Measurements from ENCODE around the gene KCNJ4.
"Not testable (repeated sequence)": the region's sequence is repeated elsewhere in the genome, so short reads cannot be mapped to it uniquely, and the experiment has no call there.

KCNJ4 gene

DNA sequence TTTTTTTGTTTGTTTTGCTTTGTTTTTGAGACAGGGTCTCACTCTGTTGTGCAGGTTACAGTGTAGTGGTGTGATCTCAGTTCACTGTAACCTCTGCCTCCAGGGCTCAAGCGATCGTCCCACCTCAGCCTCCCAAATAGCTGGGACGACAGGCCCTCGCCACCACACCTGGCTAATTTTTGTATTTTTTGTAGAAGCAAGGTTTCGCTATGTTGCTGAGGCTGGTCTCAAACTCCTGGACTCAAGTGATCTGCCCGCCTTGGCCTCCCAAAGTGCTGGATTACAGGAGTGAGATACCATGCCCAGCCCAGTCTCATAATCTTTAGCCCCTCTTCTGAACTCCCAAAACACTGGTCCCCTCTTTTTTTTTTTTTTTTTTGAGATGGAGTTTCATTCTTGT is 50.6 kb downstream of the KCNJ4 start:
- DNase-seq, result no peak

DNA sequence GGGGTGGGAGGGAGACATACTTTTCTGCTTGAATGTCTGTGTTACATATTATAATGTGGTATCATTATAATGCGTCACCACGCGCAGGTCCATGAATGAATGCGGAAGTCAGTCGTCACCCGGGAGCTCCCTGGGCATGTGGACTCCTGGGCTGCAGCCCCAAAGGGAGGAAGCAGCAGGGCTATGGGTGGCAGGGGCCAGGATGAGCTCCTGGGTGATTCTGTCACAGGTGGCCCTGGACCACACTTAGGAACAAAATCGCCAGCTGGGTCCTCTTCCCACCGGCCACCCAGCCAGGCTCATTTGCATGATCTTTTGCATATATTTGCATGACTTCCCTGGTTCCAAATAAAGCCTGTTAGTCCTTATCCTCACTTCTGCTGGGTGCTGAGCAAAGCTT is 51.2 kb downstream of the KCNJ4 start:
- DNase-seq, result no peak

DNA sequence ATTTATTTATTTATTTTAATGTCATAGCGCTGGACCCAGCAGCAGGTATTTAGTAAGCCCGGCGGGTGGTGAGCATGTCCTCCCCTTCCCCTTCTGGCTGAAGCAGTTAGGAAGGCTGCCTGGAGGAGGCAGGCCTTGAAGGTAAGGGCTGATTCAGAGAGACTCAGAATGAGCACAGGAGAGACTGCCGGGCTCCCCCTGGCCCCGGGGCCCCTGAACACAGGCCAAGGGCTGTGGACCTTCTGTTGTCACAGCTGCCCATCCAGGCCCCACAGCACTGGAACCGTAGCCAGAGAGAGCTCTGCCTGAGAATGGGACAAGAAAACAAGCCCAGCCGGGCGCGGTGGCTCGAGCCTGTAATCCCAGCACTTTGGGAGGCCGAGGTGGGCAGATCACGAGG is 52.8 kb downstream of the KCNJ4 start:
- DNase-seq, result no peak

DNA sequence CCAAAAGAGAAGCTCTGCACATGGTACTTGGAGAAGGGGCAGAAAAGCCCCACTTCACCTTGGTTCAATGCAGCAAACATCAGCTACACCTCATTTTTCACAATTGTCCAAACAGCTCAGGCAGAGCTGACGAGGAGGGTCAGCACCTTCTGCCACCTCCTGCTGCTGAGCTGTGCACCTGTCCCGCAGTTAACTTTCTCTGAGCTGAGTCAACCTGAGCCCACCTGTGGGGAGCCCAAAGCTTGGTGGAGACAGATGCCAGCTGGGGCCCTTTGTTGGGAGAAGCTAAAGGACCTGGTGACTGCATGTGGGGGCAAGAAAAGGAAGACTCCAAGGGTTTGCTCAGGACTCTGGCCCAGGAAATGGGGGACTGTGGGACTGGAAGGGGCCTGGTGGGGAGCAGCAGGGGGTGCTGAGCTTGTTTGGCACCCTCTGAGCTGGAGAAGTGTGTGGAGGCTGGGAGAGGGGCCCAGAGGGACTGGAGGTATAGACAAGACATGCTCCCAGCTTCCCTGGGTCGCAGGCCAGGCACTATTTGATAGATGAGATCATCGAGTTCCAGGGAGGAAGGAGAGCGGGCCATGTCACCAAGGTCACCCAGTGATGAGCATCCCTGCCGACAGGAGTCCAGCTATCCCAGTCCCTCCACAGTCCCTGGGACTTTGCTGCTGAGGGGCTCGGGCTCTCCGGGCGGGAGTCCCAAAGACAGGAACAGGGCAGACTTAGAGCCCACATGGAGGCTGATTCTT is 53.5 kb downstream of the KCNJ4 start:
- DNase-seq, result no peak

DNA sequence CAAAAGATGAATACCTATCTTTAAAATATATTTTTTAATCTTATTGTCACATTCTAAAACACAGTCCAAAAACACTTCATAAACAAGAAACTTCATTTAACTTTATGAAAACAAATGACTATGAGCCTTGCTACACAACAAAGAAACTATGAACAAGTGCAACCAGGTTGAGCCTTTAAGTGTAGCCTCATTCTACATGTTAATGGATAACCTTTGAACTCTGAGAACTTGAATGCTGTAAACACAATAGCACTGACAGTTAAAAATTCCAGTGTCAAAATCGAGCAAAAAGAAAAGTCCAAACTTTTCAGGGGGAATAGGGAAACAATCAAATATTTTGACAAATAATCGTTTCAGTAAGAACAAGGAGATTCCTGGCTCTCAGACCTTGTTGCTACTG is 54.7 kb downstream of the KCNJ4 start:
- not testable (repeated sequence) for DNase-seq

DNA sequence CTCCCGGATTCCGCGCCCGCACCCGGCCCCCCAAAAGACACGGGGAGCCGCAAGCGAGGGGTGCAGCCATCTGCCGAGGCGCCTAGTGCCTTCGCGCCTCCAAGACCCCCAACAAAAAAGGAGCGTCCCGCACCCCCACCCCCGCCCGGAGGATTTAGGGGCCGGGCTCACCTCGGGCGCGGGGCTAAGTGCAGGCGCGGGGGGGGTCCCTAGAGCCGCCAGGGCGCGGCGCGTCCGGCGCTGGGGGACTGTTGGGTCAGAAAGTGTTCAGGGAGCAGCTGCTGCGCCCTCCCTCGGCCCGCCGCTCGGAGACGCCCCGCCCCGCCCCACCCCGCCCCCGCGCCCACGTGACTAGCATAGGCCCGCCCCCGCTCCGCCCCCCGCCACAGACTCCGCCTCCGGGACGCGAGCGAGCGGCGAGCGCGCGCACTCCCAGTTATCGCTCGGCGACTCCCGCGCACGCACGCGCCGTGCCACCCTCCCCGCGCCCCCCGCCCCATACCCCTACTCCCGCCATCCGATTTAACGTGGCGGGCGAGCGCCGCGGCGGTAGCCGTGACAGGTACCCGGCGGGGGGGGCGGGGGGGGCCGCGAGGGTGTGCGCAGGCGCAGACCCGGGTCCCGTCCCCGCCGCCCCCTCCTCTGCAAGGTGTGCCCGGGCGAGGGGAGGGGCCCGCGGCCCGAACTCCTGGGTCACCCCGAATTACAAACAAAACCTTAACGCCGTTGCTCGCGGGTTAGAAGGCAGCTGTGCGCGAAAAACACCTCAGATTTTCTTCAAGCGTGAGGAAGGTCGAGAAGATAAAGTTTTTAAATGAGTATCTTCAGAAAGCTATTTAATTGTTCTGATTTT is 56.2 kb downstream of the KCNJ4 start:
- peak; percentile 93 for DNase-seq

DNA sequence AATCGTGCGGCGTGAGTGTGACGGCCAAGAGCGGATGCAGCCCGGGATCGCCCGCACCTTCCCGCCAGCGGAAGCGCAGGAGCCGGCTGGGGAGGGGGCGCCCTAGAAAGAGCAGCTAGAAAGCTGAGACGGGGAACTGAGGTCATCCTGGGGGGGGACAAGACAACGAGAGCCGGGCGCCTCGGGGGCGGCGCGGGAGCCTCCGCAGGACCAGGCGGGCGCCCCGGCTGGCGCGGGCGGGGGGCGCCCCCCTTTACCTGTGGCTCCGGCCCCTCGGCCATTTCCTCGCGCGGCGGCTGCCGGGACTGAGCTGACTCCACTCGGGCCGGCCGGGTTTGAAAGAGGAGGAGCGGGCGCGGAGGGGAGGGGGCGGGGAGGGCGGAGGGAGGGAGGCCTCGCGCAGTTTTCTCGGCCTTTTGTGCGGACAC is 56.8 kb downstream of the KCNJ4 start:
- peak; percentile 78 for DNase-seq

DNA sequence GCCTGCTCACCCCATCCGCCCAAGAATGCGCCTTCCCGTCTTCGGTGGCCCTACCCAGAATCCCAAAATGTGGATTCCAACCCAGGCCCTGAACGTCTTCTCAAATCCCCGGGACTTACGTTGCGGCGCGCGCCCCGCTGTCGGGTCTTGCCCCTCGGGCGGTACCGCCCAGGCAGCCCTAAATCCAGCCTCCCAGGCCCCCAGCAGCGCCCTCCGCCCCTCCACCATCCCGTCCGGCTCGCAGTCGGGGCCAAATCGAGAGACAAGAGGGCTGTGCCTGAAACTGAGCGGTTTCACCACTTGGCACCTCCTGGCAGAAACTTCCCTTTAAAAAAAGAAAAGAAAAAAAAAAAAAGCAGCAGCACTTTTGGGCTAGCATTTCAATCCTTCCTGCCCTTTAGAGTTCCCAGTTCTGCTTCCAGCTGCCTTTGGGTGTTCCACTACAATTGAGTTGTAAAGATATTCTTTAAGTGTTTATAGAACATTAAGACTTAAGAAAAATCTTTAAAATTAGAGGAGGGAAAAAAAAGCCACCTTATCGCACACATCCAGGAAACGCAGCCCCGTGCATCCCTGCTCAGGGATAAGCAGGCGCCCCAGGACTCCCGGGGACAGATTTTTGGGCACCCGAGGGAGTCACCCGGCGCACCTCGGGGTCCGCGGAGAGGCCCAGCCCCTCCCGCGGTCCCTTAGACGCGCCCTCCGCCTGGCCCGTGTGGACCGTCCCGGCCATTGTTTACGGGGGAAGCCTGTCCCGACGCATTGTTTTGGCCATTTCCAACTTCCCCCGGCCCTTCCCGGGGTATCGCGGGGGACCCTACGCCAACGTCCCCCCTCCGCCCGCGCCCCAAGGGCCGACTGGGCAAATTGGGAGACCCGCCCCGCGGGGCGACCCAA is 57.6 kb downstream of the KCNJ4 start:
- DNase-seq, result peak; percentile 78

DNA sequence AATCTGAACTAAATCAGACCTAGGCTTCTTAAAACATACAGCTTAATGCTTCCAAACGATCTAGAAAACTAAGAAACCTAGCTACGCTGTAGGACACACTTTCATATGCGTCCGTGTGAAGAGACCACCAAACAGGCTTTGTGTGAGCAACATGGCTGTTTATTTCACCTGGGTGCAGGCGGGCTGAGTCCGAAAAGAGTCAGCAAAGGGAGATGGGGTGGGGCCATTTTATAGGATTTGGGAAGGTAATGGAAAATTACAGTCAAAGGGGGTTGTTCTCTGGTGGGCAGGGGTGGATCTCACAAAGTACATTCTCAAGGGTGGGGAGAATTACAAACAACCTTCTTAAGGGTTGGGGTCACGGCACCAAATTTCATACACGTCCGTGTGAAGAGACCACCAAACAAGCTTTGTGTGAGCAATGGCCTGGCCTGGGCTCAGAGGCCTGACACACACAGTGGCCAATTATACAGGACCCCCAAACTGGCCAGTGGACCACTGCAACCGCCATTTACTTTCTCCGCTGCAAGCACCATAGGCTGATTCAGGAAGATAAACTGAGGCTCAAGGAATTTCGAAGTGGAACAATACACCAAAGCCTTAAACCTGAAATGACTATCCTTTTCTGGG is 58.4 kb downstream of the KCNJ4 start:
- not testable (repeated sequence) for DNase-seq

DNA sequence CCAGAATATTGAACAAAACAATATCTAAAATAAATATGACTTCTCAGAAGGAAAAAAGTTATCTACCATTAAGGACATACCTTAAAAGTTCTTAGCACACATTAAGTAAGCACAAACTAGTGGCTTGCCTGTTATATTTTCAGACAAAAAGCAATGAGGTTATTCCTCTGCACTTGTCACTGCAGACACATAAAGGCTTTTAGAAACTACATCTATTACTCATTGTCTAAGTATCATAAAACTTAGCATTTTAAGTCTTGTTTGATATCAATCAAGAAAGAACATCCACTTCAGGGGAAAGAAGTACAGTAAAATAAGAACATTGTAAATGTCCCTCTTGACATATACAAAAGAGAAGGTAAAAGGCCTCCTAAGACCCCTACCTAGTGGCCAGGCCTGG is 59.1 kb downstream of the KCNJ4 start:
- not testable (repeated sequence) for DNase-seq

DNA sequence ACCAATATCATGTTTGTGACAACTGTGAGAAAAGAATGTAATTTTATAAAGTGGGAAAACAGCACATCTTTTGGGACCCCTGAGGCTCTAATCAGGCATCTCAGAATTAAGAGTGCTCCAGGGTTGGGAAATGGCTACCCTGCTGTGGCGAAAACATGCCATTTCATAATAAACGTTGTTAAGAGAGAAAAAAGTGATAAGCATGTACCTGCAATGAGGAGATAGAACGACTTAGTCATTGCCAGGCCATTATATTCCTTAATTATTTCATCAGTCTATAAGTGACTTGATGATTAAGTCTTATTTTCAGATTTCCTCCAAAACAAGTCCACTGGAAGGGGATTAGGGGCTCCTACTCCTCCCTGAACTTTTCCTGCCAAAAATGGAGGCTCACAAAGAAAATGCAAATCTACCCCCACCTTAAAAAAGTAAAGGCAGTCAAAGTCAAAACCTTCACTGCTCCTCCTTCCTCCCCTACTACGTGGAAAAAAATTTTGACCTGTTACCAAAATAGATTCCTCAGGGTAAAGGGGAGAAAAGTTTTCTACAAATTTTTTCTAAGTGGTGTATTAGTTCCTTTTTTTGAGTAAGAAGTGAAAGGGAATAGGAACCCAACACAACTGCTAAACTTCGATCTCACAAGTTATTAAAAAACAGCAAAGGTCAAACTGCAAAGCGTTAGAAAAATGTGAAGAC is 59.9 kb downstream of the KCNJ4 start:
- DNase-seq, result not testable (repeated sequence)

DNA sequence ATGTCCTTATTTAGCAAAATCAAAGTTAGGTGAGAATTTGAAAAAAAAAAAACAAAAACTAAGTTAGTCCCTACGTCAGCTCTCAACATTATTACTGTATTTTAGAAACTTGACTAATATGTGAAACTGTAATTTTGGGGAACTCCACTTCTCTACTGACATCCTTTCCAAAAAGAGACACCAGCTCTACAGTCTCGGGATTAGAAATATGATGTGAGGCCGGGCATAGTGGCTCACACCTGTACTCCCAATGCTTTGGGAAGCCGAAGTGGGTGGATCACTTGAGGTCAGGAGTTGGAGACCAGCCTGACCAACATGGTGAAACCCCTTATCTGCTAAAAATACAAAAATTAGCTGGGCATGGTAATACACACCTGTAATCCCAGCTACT is 65.6 kb downstream of the KCNJ4 start:
- not testable (repeated sequence) for DNase-seq

DNA sequence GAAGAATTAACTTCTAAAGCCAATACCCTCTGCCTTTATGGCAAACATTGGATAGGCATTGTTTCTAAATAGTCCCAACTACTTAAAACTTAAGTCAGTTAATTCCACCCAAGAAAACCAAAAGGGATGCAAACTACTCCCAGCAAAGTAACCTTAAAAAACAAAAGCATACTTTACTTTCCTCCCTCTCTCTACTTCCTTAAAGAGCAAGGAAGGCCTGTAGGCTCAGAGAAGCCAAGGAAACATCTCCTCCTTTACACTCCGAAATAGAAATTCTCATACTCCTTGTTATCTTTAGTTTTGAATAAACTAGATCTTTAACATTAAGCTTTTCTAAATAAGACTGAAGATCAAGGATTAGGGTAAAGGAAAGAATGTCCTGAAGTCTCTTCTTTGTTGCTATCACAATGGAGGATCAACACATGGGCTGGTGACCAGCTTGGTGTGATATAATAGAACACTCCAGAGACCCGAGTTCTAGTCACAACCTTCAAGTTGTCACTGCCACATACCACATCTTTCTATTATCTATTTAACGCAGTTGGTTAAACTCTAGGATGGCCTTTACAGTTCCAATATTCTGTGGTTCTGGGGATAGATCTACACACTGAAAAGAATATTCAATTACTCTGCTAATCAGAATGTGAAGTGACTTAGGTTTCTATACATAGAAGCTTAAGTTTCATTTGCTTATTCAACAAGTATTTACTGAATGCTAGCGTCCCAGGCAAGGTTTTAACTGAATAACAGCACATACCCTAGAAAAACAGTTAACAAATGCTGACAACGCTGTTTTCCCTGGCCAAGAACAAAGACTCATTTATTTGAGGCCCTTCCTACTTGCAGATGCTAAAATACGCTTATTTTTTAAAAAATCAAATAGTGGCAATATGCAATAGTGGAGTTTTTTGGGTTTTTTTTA is 66.2 kb downstream of the KCNJ4 start:
- not testable (repeated sequence) for DNase-seq

DNA sequence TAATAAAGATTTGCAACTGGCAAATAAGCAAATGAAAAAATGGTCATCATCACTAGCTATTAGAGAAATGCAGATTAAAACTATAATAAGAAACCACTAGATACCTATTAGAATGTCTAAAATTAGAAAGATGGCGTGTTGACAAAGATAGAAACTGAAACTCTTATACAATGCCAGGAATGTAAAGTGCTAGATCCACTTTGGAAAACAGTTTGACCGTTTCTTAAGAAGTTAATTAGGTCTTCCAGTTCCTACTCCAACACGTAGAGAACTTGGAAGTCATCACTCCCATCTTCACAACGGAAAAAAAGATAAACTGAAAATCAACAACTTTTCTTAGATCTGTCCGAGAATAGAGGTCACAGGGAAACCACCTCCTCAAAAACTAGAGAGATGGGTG is 68.1 kb downstream of the KCNJ4 start:
- DNase-seq, result not testable (repeated sequence)

DNA sequence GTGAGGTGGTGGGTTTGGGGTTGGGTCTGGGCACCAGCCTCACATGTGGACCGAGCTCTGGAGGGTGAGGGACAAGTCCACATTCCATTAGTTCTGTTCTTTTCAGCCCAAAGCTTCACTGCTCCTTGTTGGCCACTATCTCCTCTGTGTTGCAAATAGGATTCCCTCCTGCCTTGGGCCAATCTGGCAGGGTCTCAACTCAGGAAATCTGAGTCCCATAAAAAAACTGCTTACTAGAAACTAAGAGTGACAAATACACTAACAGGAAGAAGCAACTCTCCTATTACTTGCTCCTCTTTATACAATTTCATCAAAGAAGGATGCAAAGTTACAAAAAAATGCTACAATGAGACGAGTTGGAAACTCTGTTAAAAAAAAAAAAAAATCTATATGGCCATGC is 71.6 kb downstream of the KCNJ4 start:
- DNase-seq, result no peak

DNA sequence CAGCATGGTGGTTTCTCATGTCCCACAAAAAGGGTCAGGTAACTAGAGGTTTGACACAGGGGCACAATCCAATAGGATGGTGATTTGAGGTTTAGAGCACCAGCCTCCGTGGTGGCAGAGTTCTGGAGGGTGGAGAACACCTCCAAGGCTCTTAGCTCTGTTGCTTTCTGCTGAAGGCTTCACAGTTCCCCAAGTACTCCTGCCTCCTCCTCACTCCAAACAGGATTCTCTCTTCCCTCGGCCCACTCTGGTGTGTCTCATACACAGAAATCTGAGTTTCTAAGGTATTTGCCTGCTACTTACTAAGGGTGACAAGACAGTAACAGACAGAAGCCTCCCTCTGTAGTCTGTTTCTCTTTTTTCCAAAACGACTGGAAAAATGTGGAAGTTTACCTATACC is 73.6 kb downstream of the KCNJ4 start:
- not testable (repeated sequence) for DNase-seq

Measured in activated effector memory CD4-positive, alpha-beta T cell treated with anti-CD3 and anti-CD28 coated beads, Interleukin-2, amount 50 U/mL, for 16 hours (primary cell).